ENCODE results near the gene ZMIZ1.

- TF ChIP-seq POLR2A (IDR thresholded peaks at IDR 0.05) (no peak), CTCF (IDR thresholded peaks at IDR 0.05) (no peak)
Measured at GRCh38 chr10:79022565-79023230, 46.1 kb upstream of the ZMIZ1 start.
